BE2C (cell line): Measurements from ENCODE around the gene IL3RA.
"Not testable (repeated sequence)": the region's sequence is repeated elsewhere in the genome, so short reads cannot be mapped to it uniquely, and the experiment has no call there.

Source experiments
- DNase-seq: peaks from one replicate; pipeline ENCODE4 v3.0.0-alpha.2; 2020
- H3K27me3 ChIP-seq: fragments of 250-450 bp; sonication (Bioruptor Pico); 2 replicates; pipeline ENCODE4 v1.5.1; 2020; ENCODE audit warnings: mild to moderate bottlenecking
- H3K36me3 ChIP-seq: fragments of 250-450 bp; sonication (Bioruptor Pico); 2 replicates; pipeline ENCODE4 v1.5.1; 2020; ENCODE audit warnings: mild to moderate bottlenecking
- H3K4me1 ChIP-seq: fragments of 250-450 bp; sonication (Bioruptor Pico); 2 replicates; pipeline ENCODE4 v1.5.1; 2020
- H3K4me3 ChIP-seq: 2 replicates; pipeline ENCODE4 v1.5.1; 2011; ENCODE audit warnings: low read depth, low read length
- H3K9me3 ChIP-seq: fragments of 250-450 bp; sonication (Bioruptor Pico); 2 replicates; pipeline ENCODE4 v1.5.1; 2020
- CTCF ChIP-seq: IDR thresholded peaks from 2 replicates; pipeline ENCODE4 v1.5.1; 2012; ENCODE audit warnings: mild to moderate bottlenecking, low read depth, low read length

Gene IL3RA

GRCh38 chrX:1358793-1359476, 22.4 kb downstream of the IL3RA start:
- DNase-seq: no peak
- no peak for TF ChIP-seq CTCF

GRCh38 chrX:1359477-1359873, 22.9 kb downstream of the IL3RA start:
- no peak for DNase-seq
- Histone ChIP-seq H3K36me3 (no peaks in the 10 kb centered on the region), H3K9me3 (no peaks in the 10 kb centered on the region), H3K4me1 (no peaks in the 10 kb centered on the region), H3K4me3 (no peak overlapping the region), H3K27me3 (no peaks in the 10 kb centered on the region)
- no peak for TF ChIP-seq CTCF

More at GRCh38 chrX:1358793-1359476, 22.4 kb downstream of the IL3RA start:
- H3K9me3 ChIP-seq: no peaks in the 10 kb centered on the region
- no peaks in the 10 kb centered on the region for H3K36me3 ChIP-seq
- no peak overlapping the region for H3K4me3 ChIP-seq
- H3K27me3 ChIP-seq: no peaks in the 10 kb centered on the region
- H3K4me1 ChIP-seq: no peaks in the 10 kb centered on the region

GRCh38 chrX:1360171-1360570, 23.6 kb downstream of the IL3RA start:
- DNase-seq: no peak
- Histone ChIP-seq H3K36me3 (no peaks in the 10 kb centered on the region), H3K9me3 (no peaks in the 10 kb centered on the region), H3K4me1 (no peaks in the 10 kb centered on the region), H3K4me3 (no peak overlapping the region), H3K27me3 (no peaks in the 10 kb centered on the region)
- no peak for TF ChIP-seq CTCF

- Histone ChIP-seq H3K4me3 (no peak overlapping the region), H3K36me3 (no peaks in the 10 kb centered on the region), H3K4me1 (no peaks in the 10 kb centered on the region), H3K27me3 (no peaks in the 10 kb centered on the region), H3K9me3 (no peaks in the 10 kb centered on the region)
- no peak for DNase-seq
- no peak for TF ChIP-seq CTCF
Observed at GRCh38 chrX:1361275-1361674, 24.7 kb downstream of the IL3RA start.

- H3K36me3 ChIP-seq: no peaks in the 10 kb centered on the region
- no peak for TF ChIP-seq CTCF
- no peaks in the 10 kb centered on the region for H3K4me1 ChIP-seq
- H3K27me3 ChIP-seq: no peaks in the 10 kb centered on the region
- H3K9me3 ChIP-seq: no peaks in the 10 kb centered on the region
- H3K4me3 ChIP-seq: no peak overlapping the region
- DNase-seq: no peak
Observed at GRCh38 chrX:1361910-1362309, 25.3 kb downstream of the IL3RA start.

- H3K9me3 ChIP-seq, H3K27me3 ChIP-seq, H3K4me1 ChIP-seq, H3K4me3 ChIP-seq, H3K36me3 ChIP-seq, DNase-seq: not testable (repeated sequence)
Observed at GRCh38 chrX:1366363-1366762, 29.8 kb downstream of the IL3RA start.

- no peak for TF ChIP-seq CTCF
- no peaks in the 10 kb centered on the region for H3K4me1 ChIP-seq
Observed at GRCh38 chrX:1368385-1368698, 31.8 kb downstream of the IL3RA start.

More at GRCh38 chrX:1368385-1368698, 31.8 kb downstream of the IL3RA start:
- H3K36me3 ChIP-seq: no peaks in the 10 kb centered on the region
- DNase-seq: no peak
- no peaks in the 10 kb centered on the region for H3K27me3 ChIP-seq
- no peak overlapping the region for H3K4me3 ChIP-seq
- no peaks in the 10 kb centered on the region for H3K9me3 ChIP-seq
